ENCODE data around the gene UQCC5. TPM values are rescaled to one million over a fixed set of nuclear protein-coding genes. Genes with fewer than 3 reads are reported as not detected.
"Not testable (repeated sequence)": the region's sequence is repeated elsewhere in the genome, so short reads cannot be mapped to it uniquely, and the experiment has no call there.

Gene UQCC5
- total and polyA plus RNA-seq, 10 donors, result 2.7 to 41.5 (median 12.0) TPM

GRCh38 chr3:52524752-52525679 lies 11.4 kb upstream of the UQCC5 start:
- no peaks in the 10 kb centered on the region for H3K9me3 ChIP-seq
- WGBS, 5 donors, result 62 to 82% (median 64%) methylated on average over 13 to 34 of the region's 34 CpGs
- no peaks in the 10 kb centered on the region for H3K27me3 ChIP-seq (replicated peaks in 1 of 7)
- peak; percentile 74 for DNase-seq
- peak overlapping the region; percentile 2 to 68 (median 51) for H3K27ac ChIP-seq
- peaks cover 0 to 82% (median 28%) of the 10 kb centered on the region in 6 donors for H3K36me3 ChIP-seq
- H3K4me1 ChIP-seq, result peaks cover 10 to 73% (median 33%) of the 10 kb centered on the region in 6 donors
- intact Hi-C loops (cut with DNase I; ENCODE audit: low total_unique reads), result no loop called here
- peak; percentile 40 to 74 (median 44) for TF ChIP-seq POLR2AphosphoS5 (IDR thresholded peaks at IDR 0.05)
- no peak for TF ChIP-seq POLR2A (IDR thresholded peaks at IDR 0.05)
- H3K4me3 ChIP-seq, result no peak overlapping the region

DNA sequence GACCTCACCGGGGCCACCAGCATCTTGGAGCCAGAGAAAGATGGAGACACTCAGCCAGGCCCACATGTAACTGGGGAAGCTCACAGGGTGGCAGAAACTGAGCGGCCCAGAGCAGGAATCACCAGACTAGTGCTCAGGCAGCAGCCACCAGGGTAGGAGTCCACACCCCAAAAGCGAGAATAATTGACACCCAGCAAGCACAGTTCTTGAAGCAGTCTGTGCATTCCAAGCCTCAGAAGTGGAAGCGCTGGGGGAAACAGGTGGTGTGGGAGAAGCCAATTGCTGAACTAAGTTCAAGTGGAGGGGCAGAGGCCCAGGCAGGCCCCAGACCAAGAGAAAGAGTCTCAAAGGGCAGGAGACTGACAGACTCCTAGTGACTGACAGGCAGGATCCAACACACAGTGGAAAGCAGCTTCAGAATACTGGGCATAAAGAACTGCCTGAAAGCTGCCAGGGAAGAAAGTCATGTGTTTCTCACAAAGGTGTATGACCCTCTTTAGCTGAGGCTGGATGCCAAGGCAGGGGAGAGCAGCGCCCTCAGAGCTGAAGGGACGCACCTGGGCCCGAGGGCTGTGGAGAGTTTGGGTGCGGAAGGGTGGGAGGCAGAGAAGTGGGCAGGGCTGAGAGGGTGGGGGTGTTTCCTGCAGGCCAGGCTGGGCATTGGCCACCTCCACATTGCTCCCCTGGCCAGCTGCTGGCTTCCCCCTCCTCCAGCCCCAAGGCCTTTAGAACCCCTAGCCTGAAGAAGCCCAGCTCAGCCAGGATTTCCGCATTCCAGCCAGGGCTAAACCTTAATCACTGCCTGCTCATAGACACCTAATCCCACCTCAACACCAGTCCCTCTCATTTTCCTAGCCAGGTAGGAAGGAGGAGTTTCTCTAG lies 10.5 kb upstream of the UQCC5 start:
- intact Hi-C loops (cut with DNase I; ENCODE audit: low total_unique reads), result no loop called here

GRCh38 chr3:52526671-52527038 lies 9.8 kb upstream of the UQCC5 start:
- 88 to 96% (median 90%) methylated on average over 5 of the region's 5 CpGs for WGBS, 5 donors
- intact Hi-C loops (cut with DNase I; ENCODE audit: low total_unique reads); H3K4me3 ChIP-seq; H3K9me3 ChIP-seq; H3K27me3 ChIP-seq (replicated peaks in 1 of 7); DNase-seq: not testable (repeated sequence)
- H3K4me1 ChIP-seq, result peaks cover 10 to 81% (median 38%) of the 10 kb centered on the region in 6 donors
- peaks cover 0 to 65% (median 15%) of the 10 kb centered on the region in 6 donors for H3K36me3 ChIP-seq
- peak overlapping the region in 5 of 8 donors; percentile 28 to 68 (median 61) for H3K27ac ChIP-seq

More for the DNA sequence above, 10.5 kb upstream of the UQCC5 start:
- H3K9me3 ChIP-seq, result no peaks in the 10 kb centered on the region
- peak; percentile 57 for DNase-seq
- H3K27me3 ChIP-seq (replicated peaks in 1 of 7), result no peaks in the 10 kb centered on the region
- no peak overlapping the region for H3K4me3 ChIP-seq
- H3K27ac ChIP-seq, result peak overlapping the region; percentile 2 to 68 (median 51)
- peaks cover 10 to 77% (median 35%) of the 10 kb centered on the region in 6 donors for H3K4me1 ChIP-seq
- peaks cover 0 to 73% (median 20%) of the 10 kb centered on the region in 6 donors for H3K36me3 ChIP-seq
- 71 to 87% (median 81%) methylated on average over 9 of the region's 9 CpGs for WGBS, 5 donors
- TF ChIP-seq POLR2AphosphoS5 (IDR thresholded peaks at IDR 0.05) (peak in 2 of 3 donors; percentile 4 to 60), POLR2A (IDR thresholded peaks at IDR 0.05) (no peak), CTCF (IDR thresholded peaks at IDR 0.05 in 8 of 11, conservative IDR thresholded peaks at IDR 0.05 in 3 of 11) (no peak)

- intact Hi-C loops (cut with DNase I; ENCODE audit: low total_unique reads), result no loop called here
- TF ChIP-seq POLR2AphosphoS5 (IDR thresholded peaks at IDR 0.05), result peak in 2 of 3 donors; percentile 40 to 52
- TF ChIP-seq CTCF (IDR thresholded peaks at IDR 0.05 in 8 of 11, conservative IDR thresholded peaks at IDR 0.05 in 3 of 11), result no peak
- Histone ChIP-seq H3K4me1 (peaks cover 10 to 83% (median 39%) of the 10 kb centered on the region in 6 donors), H3K36me3 (peaks cover 0 to 60% (median 11%) of the 10 kb centered on the region in 6 donors), H3K27ac (peak overlapping the region in 2 of 8 donors; percentile 10 to 28), H3K4me3 (no peak overlapping the region), H3K27me3 (replicated peaks in 1 of 7) (peaks cover 0 to 4% (median 0%) of the 10 kb centered on the region in 7 donors), H3K9me3 (no peaks in the 10 kb centered on the region)
- DNase-seq, result peak; percentile 66
- 83 to 97% (median 90%) methylated on average over 10 to 14 of the region's 14 CpGs for WGBS, 5 donors
These were observed 9.2 kb upstream of the UQCC5 start for GRCh38 chr3:52527039-52527731.

All from spleen (tissue), 11 donors.